Liver (tissue), 9 donors: ENCODE results near the gene CAPN10. TPM values are rescaled to one million over a fixed set of nuclear protein-coding genes. Genes with fewer than 3 reads are reported as not detected.

Source experiments
- DNase-seq: peaks from one replicate; pipeline ENCODE4 v3.0.0-alpha.2; 2017; ENCODE audit warnings: low spot score
- H3K27ac ChIP-seq, 2 donors: one replicate each; pipeline ENCODE4 v1.7.0; 2013; ENCODE audit warnings: inconsistent platforms in 2 of 2, low read length in 2 of 2, control low read depth in 1 of 2, low read depth in 1 of 2, mild to moderate bottlenecking in 1 of 2
- H3K27me3 ChIP-seq, 4 donors: one replicate each; pipeline versions ENCODE4 v1.6.1 to v1.7.0; 2013; ENCODE audit warnings: low read length in 3 of 4, inconsistent platforms in 1 of 4, mild to moderate bottlenecking in 1 of 4, moderate library complexity in 1 of 4; ENCODE audit not compliant: control insufficient read depth in 4 of 4, insufficient read depth in 4 of 4
- H3K36me3 ChIP-seq, 4 donors: one replicate each; pipeline versions ENCODE4 v1.6.1 to v1.7.0; 2013; ENCODE audit warnings: low read length in 3 of 4, mild to moderate bottlenecking in 3 of 4, low read depth in 1 of 4, moderate library complexity in 1 of 4; ENCODE audit not compliant: control insufficient read depth in 4 of 4, insufficient read depth in 3 of 4
- H3K4me1 ChIP-seq, 4 donors: one replicate each; pipeline versions ENCODE4 v1.6.1 to v1.7.0; 2013; ENCODE audit warnings: low read length in 3 of 4, mild to moderate bottlenecking in 3 of 4, moderate library complexity in 1 of 4; ENCODE audit not compliant: control insufficient read depth in 4 of 4, insufficient read depth in 4 of 4
- H3K4me3 ChIP-seq, 3 donors: one replicate each; pipeline versions ENCODE4 v1.6.1 to v1.7.0; 2013; ENCODE audit warnings: low read length in 3 of 3, control low read depth in 1 of 3, low read depth in 1 of 3, mild to moderate bottlenecking in 1 of 3
- H3K9ac ChIP-seq, 2 donors: one replicate each; pipeline ENCODE4 v1.7.0; 2013; ENCODE audit warnings: low read length in 2 of 2, mild to moderate bottlenecking in 2 of 2, moderate library complexity in 2 of 2, control low read depth in 1 of 2, low read depth in 1 of 2
- H3K9me3 ChIP-seq, 4 donors: one replicate each; pipeline versions ENCODE4 v1.6.1 to v1.7.0; 2013; ENCODE audit warnings: low read length in 3 of 4; ENCODE audit not compliant: control insufficient read depth in 4 of 4
- EGR1 ChIP-seq, 2 donors: IDR thresholded peaks; 2 replicates each; pipeline ENCODE4 v1.6.1; 2016 to 2018; ENCODE audit warnings: antibody characterized with exemption in 2 of 2, low read depth in 2 of 2
- FOXA1 ChIP-seq: IDR thresholded peaks from 2 replicates; pipeline ENCODE4 v1.6.1; 2016; ENCODE audit warnings: antibody characterized with exemption
- FOXA2 ChIP-seq: IDR thresholded peaks from 2 replicates; pipeline ENCODE4 v1.6.1; 2016; ENCODE audit warnings: antibody characterized with exemption
- HNF4A ChIP-seq, 2 donors: conservative IDR thresholded peaks; 2 replicates each; pipeline ENCODE4 v1.6.1; 2016; ENCODE audit warnings: antibody characterized with exemption in 2 of 2, mild to moderate bottlenecking in 2 of 2
- HNF4G ChIP-seq: IDR thresholded peaks from 2 replicates; pipeline ENCODE4 v1.6.1; 2016; ENCODE audit warnings: antibody characterized with exemption
- JUND ChIP-seq, 2 donors: IDR thresholded peaks; 2 replicates each; pipeline ENCODE4 v1.6.1; 2016; ENCODE audit warnings: antibody characterized with exemption in 2 of 2
- NR2F2 ChIP-seq: IDR thresholded peaks from 2 replicates; pipeline ENCODE4 v1.6.1; 2016; ENCODE audit warnings: antibody characterized with exemption
- RAD21 ChIP-seq, 2 donors: IDR thresholded peaks; 2 replicates each; pipeline ENCODE4 v1.6.1; 2016; ENCODE audit warnings: antibody characterized with exemption in 2 of 2, mild to moderate bottlenecking in 2 of 2
- RXRA ChIP-seq, 2 donors: IDR thresholded peaks; 2 replicates each; pipeline ENCODE4 v1.6.1; 2017 to 2018; ENCODE audit warnings: antibody characterized with exemption in 2 of 2, mild to moderate bottlenecking in 1 of 2
- SP1 ChIP-seq: IDR thresholded peaks from 2 replicates; pipeline ENCODE4 v1.6.1; 2018; ENCODE audit warnings: antibody characterized with exemption, mild to moderate bottlenecking
- YY1 ChIP-seq: IDR thresholded peaks from 2 replicates; pipeline ENCODE4 v1.6.1; 2016; ENCODE audit warnings: antibody characterized with exemption, mild to moderate bottlenecking
- WGBS: extraction: QIAGEN DNeasy Blood & Tissue Kit; methylation state at CpG from one replicate; pipeline ENCODE4 v1.1.7; 2013; 5-methylcytosine and 5-hydroxymethylcytosine counted together
- polyA plus RNA-seq, 2 donors: library from polyadenylated mRNA; stranded (reverse) in 1 of 2; unstranded in 1 of 2; fragments of 200-250 nt in 1 of 2; fragments of >200 nt in 1 of 2; fragmentation: Nextera tagmentation in 1 of 2; extraction: Ambion mirVana in 1 of 2; gene quantifications; one replicate each; pipeline versions ENCODE4 v1.2.1 to v1.2.3, GENCODE V29; 2013 to 2015
- total RNA-seq, 2 donors: library from RNA; depleted of rRNA; stranded (reverse); fragments of >200 nt; gene quantifications; one replicate each; pipeline ENCODE4 v1.2.3, GENCODE V29; 2014
- TF ChIP-seq, protein P1 (sequence below): IDR thresholded peaks from 2 replicates; pipeline ENCODE4 v1.6.1; 2016; ENCODE audit warnings: antibody characterized with exemption
- TF ChIP-seq, protein P2 (sequence below): IDR thresholded peaks from 2 replicates; pipeline ENCODE4 v1.6.1; 2016; ENCODE audit warnings: antibody characterized with exemption
- TF ChIP-seq, protein P3 (sequence below): IDR thresholded peaks from 2 replicates; pipeline ENCODE4 v1.6.1; 2016; ENCODE audit warnings: antibody characterized with exemption
- TF ChIP-seq, protein P4 (sequence below): IDR thresholded peaks from 2 replicates; pipeline ENCODE4 v1.6.1; 2016; ENCODE audit warnings: antibody characterized with exemption, mild to moderate bottlenecking
- TF ChIP-seq, protein P5 (sequence below): fragments of 150-350 bp; IDR thresholded peaks from 2 replicates; pipeline ENCODE4 v1.5.1; 2017; ENCODE audit warnings: improper control_type of control experiment, low read depth, low read length; ENCODE audit not compliant: missing input control
- donor health status: healthy.
- donor health status: healthy.
- donor health status: healthy.
- donor health status: healthy.
- donor health status: healthy.

The CAPN10 gene
- total and polyA plus RNA-seq, 4 donors: 4.8 to 11.3 (median 6.5) TPM

DNA sequence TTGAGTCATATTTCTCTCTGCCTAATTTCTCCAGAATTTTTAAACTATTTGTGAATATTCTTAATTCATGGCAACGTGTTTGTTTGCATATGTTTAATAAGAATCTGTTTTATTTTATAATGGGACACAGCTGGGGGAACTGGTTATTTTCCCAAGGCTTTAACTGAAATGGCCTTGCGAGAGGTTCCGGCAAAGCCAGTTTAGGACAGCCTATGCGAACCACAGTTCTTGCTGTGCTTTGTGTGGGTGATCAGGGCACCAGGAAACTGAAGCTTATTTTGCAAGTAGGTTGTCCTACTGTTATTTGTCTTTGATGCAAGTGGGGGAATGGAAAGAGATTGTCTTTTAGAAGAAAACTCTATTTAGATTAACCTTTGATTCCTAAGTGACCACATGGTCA lies 35.2 kb upstream of the CAPN10 start:
- Histone ChIP-seq H3K9me3 (no peaks in the 10 kb centered on the region), H3K4me3 (no peak overlapping the region), H3K36me3 (peaks cover 0 to 5% (median 3%) of the 10 kb centered on the region in 4 donors), H3K9ac (no peak overlapping the region), H3K27ac (no peak overlapping the region), H3K4me1 (no peaks in the 10 kb centered on the region), H3K27me3 (no peaks in the 10 kb centered on the region)
- DNase-seq: no peak
- whole genome bisulfite sequencing: 97% methylated on average over 4 of the region's 4 CpGs
- no peak for TF ChIP-seq YY1
- TF ChIP-seq FOXA1: no peak
- TF ChIP-seq, protein P1, sequence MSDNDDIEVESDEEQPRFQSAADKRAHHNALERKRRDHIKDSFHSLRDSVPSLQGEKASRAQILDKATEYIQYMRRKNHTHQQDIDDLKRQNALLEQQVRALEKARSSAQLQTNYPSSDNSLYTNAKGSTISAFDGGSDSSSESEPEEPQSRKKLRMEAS: no peak
- no peak for TF ChIP-seq FOXA2
- TF ChIP-seq RAD21 (IDR thresholded peaks at IDR 0.05): no peak
- TF ChIP-seq, protein P2, sequence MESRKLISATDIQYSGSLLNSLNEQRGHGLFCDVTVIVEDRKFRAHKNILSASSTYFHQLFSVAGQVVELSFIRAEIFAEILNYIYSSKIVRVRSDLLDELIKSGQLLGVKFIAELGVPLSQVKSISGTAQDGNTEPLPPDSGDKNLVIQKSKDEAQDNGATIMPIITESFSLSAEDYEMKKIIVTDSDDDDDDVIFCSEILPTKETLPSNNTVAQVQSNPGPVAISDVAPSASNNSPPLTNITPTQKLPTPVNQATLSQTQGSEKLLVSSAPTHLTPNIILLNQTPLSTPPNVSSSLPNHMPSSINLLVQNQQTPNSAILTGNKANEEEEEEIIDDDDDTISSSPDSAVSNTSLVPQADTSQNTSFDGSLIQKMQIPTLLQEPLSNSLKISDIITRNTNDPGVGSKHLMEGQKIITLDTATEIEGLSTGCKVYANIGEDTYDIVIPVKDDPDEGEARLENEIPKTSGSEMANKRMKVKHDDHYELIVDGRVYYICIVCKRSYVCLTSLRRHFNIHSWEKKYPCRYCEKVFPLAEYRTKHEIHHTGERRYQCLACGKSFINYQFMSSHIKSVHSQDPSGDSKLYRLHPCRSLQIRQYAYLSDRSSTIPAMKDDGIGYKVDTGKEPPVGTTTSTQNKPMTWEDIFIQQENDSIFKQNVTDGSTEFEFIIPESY: no peak
- TF ChIP-seq HNF4A (conservative IDR thresholded peaks at IDR 0.05): no peak
- no peak for TF ChIP-seq RXRA (IDR thresholded peaks at IDR 0.05)
- TF ChIP-seq SP1: no peak
- TF ChIP-seq, protein P3, sequence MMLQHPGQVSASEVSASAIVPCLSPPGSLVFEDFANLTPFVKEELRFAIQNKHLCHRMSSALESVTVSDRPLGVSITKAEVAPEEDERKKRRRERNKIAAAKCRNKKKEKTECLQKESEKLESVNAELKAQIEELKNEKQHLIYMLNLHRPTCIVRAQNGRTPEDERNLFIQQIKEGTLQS: no peak
- no peak for TF ChIP-seq NR2F2

DNA sequence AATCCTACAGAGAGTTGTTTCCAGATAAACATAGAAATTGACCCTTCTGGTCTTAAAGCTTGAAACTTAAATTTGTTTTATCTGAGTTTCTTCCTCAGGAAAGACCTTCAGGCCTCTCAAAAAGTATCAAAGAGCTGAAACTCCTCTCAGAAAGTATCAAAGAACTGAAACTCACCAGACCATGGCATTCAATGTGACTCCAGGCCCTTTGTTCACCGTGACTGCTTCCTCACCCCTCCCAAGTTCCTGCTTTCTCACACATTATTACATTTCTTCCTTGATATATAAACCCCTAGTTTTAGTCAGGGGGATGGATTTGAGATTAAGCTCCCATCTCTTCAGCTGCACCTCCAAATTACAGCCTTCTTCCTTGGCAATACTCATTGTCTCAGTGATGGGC lies 34.7 kb upstream of the CAPN10 start:
- no peak overlapping the region for H3K4me3 ChIP-seq
- TF ChIP-seq, protein P4, sequence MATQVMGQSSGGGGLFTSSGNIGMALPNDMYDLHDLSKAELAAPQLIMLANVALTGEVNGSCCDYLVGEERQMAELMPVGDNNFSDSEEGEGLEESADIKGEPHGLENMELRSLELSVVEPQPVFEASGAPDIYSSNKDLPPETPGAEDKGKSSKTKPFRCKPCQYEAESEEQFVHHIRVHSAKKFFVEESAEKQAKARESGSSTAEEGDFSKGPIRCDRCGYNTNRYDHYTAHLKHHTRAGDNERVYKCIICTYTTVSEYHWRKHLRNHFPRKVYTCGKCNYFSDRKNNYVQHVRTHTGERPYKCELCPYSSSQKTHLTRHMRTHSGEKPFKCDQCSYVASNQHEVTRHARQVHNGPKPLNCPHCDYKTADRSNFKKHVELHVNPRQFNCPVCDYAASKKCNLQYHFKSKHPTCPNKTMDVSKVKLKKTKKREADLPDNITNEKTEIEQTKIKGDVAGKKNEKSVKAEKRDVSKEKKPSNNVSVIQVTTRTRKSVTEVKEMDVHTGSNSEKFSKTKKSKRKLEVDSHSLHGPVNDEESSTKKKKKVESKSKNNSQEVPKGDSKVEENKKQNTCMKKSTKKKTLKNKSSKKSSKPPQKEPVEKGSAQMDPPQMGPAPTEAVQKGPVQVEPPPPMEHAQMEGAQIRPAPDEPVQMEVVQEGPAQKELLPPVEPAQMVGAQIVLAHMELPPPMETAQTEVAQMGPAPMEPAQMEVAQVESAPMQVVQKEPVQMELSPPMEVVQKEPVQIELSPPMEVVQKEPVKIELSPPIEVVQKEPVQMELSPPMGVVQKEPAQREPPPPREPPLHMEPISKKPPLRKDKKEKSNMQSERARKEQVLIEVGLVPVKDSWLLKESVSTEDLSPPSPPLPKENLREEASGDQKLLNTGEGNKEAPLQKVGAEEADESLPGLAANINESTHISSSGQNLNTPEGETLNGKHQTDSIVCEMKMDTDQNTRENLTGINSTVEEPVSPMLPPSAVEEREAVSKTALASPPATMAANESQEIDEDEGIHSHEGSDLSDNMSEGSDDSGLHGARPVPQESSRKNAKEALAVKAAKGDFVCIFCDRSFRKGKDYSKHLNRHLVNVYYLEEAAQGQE: no peak
- TF ChIP-seq YY1 (no peak), JUND (IDR thresholded peaks at IDR 0.05) (no peak), NR2F2 (no peak), SP1 (no peak), RXRA (IDR thresholded peaks at IDR 0.05) (no peak), EGR1 (IDR thresholded peaks at IDR 0.05; ENCODE audit: low read depth in 2 of 2) (no peak), HNF4G (no peak)
- TF ChIP-seq, protein P5, sequence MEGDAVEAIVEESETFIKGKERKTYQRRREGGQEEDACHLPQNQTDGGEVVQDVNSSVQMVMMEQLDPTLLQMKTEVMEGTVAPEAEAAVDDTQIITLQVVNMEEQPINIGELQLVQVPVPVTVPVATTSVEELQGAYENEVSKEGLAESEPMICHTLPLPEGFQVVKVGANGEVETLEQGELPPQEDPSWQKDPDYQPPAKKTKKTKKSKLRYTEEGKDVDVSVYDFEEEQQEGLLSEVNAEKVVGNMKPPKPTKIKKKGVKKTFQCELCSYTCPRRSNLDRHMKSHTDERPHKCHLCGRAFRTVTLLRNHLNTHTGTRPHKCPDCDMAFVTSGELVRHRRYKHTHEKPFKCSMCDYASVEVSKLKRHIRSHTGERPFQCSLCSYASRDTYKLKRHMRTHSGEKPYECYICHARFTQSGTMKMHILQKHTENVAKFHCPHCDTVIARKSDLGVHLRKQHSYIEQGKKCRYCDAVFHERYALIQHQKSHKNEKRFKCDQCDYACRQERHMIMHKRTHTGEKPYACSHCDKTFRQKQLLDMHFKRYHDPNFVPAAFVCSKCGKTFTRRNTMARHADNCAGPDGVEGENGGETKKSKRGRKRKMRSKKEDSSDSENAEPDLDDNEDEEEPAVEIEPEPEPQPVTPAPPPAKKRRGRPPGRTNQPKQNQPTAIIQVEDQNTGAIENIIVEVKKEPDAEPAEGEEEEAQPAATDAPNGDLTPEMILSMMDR: no peak
- no peaks in the 10 kb centered on the region for H3K4me1 ChIP-seq
- no peak overlapping the region for H3K27ac ChIP-seq
- H3K9ac ChIP-seq: no peak overlapping the region
- H3K9me3 ChIP-seq: no peaks in the 10 kb centered on the region
- no peak for DNase-seq
- WGBS: 29% methylated on average over 1 of the region's 1 CpG
- peaks cover 0 to 5% (median 3%) of the 10 kb centered on the region in 4 donors for H3K36me3 ChIP-seq
- H3K27me3 ChIP-seq: no peaks in the 10 kb centered on the region
